Anterior cingulate cortex (tissue), 58 donors: ENCODE measurements around the gene NRG2.

Experiments used
- DNase-seq, 58 donors: peaks; one replicate each; lab custom pipeline; 2025; lab: John Stamatoyannopoulos, UW

The NRG2 gene

GRCh38 chr5:139952574-139952973 is 90.5 kb downstream of the NRG2 start:
- DNase-seq, result no peak

- DNase-seq, result no peak
Measured at GRCh38 chr5:139951983-139952382, 91.1 kb downstream of the NRG2 start.

GRCh38 chr5:139951296-139951924 is 91.7 kb downstream of the NRG2 start:
- DNase-seq, result peak in 3 of 58 donors; percentile 13 to 58 (median 53)

- DNase-seq, result no peak
Measured at GRCh38 chr5:139950436-139950835, 92.7 kb downstream of the NRG2 start.

- no peak for DNase-seq
Measured at GRCh38 chr5:139949710-139950109, 93.4 kb downstream of the NRG2 start.

- DNase-seq, result no peak
Measured at GRCh38 chr5:139947727-139948126, 95.4 kb downstream of the NRG2 start.

GRCh38 chr5:139946440-139946839 is 96.7 kb downstream of the NRG2 start:
- no peak for DNase-seq

- DNase-seq, result no peak
Measured at GRCh38 chr5:139946006-139946405, 97.1 kb downstream of the NRG2 start.

- no peak for DNase-seq
Measured at GRCh38 chr5:139942243-139942642, 100.9 kb downstream of the NRG2 start.

GRCh38 chr5:139930406-139930805 is 112.7 kb downstream of the NRG2 start:
- no peak for DNase-seq

GRCh38 chr5:139926797-139927503 is 116.1 kb downstream of the NRG2 start:
- DNase-seq, result no peak

- DNase-seq, result no peak
Measured at GRCh38 chr5:139925650-139926640, 117.2 kb downstream of the NRG2 start.

- DNase-seq, result no peak
Measured at GRCh38 chr5:139925216-139925562, 117.9 kb downstream of the NRG2 start.

- DNase-seq, result no peak
Measured at GRCh38 chr5:139924294-139925215, 118.5 kb downstream of the NRG2 start.

GRCh38 chr5:139919308-139919707 is 123.8 kb downstream of the NRG2 start:
- no peak for DNase-seq

GRCh38 chr5:139915834-139916233 is 127.3 kb downstream of the NRG2 start:
- DNase-seq, result no peak

GRCh38 chr5:139915266-139915665 is 127.8 kb downstream of the NRG2 start:
- no peak for DNase-seq

- DNase-seq, result peak in 1 of 58 donors; percentile 37
Measured at GRCh38 chr5:139914218-139914807, 128.8 kb downstream of the NRG2 start.

GRCh38 chr5:139912804-139913203 is 130.3 kb downstream of the NRG2 start:
- no peak for DNase-seq

- no peak for DNase-seq
Measured at GRCh38 chr5:139912158-139912557, 130.9 kb downstream of the NRG2 start.
